HG02973 (cell line): ENCODE measurements around the gene HOXB3.

Experiments used
- ATAC-seq: cut with Tn5 transposase; IDR thresholded peaks from one replicate; pipeline ENCODE4 v1.9.1; 2021; ENCODE audit warnings: moderate library complexity; ENCODE audit not compliant: unreplicated experiment

Gene HOXB3

DNA sequence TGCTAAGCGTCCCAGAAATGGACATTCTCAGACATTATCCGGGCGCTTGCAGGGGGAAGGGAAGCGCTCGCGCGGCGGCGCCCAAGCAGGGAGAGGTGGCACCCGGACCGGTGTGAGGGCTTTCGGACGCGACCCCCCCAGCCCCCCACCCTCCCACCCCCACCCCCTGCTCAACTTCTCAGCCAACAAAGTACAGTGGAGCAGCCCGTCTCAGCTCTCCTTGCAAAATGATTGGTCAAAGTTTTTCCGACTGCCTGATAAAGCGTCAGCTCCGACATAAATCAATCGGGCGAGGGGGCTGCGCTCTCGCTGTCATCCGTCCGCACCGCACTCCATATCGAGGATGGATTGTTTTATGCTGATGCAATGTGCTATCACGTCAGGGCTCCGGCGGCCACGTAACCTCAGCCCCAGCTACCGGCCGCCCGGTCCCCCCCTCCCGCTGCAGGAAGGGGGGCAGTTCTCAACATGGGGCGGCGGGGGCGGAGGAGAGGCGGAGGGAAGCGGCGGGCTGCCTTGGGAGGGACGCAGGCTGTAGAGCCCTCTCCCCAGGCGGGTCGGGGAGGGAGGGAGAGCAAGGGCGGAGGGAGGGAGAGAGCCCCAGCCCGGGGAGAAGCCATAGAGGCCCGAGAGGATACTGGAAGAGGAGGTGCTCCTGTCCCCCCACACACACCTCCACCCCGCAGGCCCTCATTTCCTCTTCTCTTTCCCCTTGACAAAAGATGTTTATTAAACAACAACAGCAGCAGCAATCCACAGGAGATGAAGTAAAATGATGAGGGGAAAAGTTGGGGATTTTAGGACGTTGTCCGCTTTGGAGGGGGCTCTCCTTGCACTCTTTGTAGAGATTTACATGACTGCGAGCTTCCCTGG lies 36.4 kb upstream of the HOXB3 start, which contains the start of gene HOXB9:
TSS of gene HOXB9 (minus strand) at position 114 of the 873 bp plus-strand sequence. CDS start at position 25, 89 bp downstream.
- ATAC-seq: no peak

DNA sequence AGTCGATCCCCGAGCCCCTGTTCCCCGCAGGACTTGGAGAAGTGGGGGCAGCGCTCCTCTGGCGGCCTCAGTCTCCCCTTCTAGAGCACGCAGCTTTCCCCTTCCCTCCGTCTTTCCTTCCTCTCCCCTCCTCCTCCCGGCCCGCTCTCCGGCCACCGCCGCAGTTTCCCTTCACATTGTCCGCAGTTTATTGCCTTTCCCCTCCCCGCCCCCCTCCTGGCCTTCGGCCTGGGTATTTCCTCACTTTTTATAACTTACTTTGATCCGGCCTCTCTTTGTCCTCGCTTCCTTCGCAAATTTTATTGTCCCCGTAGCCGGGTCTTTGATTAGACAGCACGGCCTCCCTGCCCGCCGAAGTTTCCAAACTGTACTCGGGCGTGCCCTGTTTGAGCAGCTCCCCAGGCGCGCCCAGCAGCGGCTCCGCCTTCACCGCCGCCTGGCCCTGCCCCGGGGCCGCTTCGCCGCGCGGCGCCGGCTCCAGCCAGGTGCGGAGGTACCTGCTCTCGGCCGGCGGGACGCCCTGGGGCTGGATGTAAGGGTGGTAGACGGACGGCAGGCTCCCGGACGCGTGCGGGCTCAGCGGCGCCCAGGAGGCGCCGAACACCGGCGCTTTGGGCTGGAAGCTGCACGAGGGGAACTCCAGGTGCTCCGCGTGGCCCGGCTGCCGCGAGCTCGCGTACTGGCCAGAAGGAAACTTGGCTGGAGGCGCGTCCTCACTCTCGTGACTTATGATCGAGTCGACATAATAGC lies 35.6 kb upstream of the HOXB3 start:
- no peak for ATAC-seq

DNA sequence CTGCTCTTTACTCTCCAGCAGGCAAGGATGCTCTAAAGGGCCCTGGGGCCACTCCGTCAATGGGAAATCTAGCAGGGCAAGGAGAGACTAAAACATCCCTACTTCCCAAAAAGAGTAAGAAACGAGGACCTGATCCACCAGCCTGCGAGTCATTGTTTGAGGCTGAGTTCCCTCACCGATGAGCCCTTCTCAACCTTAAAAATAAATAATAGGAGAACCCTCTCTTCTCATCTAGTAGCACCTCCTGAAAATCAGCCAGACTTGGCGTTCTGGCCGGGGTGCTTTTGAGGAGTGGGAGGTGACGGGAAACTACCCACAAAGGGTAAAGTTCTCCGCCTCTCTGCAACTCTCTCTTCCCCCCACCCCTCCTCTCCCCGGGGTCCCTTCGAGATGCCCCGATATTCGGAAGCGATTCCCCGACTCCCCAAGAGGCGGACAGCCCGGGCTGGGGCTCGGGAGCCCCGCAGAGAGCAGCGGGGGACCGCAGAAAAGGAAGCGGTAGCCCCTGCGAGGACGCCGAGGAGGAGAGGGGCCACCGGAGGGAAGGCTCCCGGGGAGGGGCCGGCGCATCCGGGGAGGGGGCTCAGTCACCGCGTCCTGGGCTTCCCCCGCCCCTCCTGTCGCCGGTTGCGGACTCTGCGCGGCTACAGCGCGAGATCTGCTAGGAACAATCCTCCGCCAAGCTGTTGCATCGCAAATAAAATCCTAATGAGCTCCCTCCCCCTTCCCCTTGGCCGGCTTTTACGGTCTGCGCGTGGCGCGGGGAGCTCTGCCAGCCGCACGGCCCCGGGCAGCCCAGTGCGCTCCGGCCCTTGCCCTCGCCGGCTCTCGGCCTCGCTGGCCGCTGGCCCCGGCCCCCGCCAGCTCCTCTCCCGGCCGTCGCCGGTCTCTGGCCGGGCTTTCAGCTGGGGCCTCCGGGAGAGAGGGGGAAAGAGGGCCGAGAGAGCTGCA lies 34.8 kb upstream of the HOXB3 start:
- no peak for ATAC-seq

DNA sequence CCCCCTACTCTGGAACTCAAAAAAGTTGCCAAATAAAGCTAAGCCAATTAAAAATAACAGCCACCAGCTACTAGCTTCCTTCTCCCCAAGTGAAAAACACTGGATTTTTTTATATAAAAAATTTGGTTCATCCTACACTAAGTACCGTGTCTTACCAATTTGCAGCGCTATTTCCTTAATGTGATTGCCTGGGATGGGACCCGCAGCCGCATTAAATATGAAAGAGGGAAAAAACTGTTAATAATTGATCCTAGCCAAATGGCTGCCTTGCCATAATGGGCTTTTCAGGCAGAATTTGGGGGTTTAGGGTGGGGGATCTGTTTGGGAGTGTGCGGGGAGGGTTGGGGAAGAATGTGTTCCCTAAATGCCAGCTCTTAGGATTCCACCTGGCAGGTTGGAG lies 34.1 kb upstream of the HOXB3 start:
- no peak for ATAC-seq

DNA sequence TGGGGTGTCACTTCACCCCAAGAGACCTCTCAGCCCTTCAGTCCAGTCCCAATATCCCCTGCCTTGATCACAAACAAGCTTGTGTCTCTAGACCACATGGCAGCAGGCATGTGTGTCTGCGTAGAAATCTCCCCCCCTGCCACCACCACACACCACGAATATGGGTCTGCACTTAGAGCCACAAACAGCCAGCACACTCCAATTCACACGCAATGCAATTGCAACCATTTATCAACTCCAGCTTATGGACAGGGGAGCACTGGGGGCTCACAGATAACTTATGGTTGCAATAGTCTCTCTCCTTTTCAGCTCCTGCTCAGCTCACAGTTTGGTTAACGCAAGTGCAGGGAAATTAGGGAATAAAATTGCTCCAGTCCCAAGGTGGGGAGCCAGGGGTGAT lies 33.5 kb upstream of the HOXB3 start:
- ATAC-seq: no peak

DNA sequence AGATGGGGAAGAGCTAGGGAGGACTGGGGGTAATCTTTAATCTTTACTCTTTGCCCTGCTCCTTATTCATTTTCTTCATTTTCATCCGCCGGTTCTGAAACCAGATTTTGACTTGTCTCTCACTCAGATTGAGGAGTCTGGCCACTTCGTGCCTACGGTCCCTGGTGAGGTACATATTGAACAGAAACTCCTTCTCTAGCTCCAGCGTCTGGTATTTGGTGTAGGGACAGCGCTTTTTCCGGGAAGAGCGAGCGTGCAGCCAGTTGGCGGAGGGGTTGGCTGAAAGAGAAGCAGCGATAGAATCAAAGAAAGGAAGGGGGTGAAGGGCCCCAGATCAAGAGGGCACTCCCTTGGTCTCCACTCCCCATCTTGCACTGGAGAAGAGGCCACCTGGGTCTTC lies 32.8 kb upstream of the HOXB3 start:
- ATAC-seq: no peak

DNA sequence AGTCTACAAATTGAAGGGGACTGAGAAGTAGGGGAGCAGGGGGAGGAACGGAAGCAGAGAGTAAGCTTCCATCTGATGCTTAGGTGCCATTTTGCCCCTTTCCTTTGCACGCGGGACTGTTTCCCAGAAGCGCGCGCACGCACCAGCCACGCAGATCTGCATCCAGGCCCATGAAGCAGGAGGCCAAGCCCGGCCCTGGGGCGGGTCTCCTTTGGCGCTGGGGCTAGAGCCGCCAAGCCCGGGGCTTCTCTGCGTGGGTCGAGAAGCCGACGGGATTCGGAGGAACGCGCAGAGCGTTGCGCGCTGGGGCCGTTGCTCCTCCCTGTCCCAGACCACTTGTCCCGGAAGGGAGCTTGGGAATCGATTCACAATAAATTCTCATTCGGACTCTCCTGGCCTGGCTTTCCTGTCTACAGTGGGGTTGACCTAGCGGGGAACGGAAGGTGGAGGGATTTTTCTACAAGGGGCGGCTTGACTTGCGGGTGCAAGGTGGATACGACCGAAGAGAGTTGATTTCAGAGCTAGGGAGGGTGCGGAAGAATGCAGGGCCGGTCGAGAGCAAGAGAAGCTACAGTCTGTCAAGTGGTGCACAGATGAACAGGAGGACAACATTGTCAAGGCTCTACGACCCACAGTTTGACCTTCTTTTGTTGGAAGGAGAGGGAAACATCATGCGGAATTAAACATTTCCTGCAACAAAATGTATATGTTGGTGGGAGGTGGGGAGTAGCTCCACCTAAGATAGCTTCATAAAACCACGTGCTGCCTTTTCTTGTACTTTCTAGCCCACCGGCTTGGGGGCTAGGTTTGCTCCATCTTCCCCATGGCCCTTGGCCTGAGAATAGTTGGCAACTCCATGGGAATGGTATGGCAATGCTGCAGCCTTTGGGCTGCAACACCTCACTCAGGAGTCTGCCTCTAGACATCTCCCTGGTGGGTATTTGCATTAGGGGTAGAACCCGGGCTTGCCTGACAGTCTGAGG lies 31.7 kb upstream of the HOXB3 start:
- no peak for ATAC-seq

DNA sequence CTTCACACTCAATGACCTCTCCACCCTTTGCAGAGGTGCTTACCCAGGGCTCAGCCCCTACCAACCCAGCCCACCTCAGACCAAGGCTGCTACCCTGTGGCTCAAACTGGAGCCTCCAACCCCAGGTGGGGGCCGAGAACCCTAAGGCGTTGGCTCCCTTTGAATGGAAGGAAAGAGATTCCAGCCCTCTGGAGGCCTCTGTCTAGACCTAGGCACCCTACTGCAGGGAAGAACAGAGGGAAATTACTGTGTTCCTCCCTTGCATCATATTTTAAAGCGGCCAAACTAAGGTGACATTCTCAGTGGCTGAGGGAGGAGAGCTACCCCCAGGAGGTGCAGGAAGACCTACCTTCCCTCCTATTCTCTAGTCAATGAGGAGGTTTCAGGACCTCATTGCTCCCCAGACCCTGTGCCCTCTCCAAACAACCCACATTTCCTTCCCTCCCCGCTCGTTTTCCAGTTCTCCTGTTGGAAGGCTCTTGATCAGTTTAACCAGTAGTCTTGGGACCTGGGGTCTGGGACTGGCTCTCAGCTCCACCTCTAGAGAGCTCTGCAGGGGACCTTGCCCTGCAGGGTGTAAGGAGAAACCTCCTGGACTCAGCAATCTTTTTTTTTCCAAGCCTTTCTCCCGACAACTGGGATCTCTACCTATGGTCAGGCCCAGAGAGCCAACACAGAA lies 30.6 kb upstream of the HOXB3 start:
- no peak for ATAC-seq

DNA sequence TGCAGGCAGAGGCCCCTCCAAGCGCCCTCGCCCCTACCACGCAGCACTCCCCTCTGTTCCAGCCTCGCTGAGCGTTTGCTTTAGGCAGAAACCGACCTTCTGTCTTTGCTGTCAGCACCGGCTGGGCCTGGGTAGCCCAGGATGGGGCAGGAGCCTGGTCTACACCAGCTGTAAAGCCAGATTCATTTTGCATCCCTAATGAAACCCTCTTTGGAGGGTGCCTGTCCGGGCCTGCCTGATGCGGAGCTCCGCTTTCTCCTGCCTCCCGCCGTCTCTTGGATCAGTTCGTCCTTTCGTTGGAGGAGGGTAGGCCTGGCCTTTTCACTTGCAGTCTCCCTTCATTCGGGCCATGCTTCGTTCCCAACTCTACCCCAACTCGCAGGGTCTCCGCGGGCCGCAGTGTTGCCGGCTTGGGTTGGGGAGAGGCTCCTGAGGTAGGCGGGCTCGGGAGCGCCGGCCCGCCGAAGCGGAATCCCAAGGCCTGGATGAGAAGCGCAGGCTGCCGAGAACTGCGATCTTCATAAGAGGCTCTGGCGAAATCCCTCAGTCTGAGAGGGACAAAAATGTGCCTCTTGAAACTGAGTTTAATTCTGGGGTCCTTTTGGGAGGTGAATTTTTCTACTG lies 29.9 kb upstream of the HOXB3 start:
- ATAC-seq: no peak

DNA sequence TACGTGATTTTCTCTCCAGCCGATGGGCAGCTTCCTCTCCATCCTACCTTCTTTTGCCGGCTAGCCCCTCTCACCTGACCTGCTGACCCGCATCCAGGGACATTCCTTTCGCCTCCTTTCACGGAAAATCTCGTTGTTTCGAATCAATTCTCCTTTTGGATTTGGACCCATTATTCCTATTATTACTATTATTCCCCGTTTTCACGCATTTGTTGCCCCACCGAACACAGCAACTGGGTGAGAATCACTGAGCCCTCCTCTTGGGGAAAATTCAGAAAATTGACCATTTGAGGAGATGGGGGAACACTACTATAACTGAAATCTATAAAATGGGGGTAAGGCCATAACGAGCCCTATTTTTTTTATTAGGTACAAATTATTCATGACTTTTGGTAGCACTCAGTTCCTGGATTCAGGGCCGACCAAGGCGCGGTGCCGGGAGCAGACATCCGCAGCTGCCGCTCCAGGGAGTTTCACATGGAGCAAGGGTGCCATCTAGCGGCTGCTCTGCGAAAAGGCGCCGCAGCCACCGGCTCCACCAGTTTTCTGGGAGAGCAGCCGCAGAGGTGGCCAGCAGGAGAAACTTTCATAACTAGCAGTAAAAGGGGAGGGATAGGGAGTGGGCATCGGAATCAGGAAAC lies 28.3 kb upstream of the HOXB3 start:
- ATAC-seq: no peak

DNA sequence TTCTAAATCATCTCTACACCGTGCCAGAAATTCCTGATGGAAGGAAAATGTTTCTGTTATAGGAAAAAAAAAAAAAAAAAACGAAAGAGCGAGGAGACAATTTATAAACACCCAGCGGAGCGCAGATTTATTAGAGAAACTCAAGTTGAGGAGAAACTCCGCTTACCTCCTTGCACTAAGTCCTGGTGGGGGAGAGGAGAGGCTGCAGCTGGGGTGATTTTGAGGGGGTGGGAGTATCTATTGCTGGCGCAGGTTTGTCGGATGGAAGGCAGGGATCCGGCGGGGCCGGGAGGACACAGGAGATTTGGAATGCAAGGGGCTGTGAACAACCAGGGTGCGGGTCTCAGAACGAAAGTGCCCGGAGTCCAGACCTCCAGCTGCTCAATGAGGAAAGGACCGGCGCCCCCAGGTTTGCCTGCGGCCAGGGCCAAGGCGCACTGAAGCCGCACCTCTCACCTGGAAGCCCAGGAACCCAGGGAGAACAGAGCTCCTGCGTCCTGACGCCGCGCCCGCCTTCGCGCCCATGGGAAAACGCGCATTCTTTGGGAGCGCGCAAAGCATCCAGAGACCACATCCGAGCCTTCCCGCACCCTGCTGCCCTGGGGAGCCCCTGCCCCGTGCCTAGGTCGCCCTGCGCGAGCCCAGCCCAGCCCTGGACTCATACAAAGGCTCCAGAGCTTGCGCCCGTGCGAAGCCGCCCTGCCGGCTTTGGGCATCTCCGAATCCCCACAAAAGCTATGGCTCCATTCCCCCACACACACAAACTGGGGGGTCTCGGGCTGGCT lies 27.6 kb upstream of the HOXB3 start:
- ATAC-seq: no peak

DNA sequence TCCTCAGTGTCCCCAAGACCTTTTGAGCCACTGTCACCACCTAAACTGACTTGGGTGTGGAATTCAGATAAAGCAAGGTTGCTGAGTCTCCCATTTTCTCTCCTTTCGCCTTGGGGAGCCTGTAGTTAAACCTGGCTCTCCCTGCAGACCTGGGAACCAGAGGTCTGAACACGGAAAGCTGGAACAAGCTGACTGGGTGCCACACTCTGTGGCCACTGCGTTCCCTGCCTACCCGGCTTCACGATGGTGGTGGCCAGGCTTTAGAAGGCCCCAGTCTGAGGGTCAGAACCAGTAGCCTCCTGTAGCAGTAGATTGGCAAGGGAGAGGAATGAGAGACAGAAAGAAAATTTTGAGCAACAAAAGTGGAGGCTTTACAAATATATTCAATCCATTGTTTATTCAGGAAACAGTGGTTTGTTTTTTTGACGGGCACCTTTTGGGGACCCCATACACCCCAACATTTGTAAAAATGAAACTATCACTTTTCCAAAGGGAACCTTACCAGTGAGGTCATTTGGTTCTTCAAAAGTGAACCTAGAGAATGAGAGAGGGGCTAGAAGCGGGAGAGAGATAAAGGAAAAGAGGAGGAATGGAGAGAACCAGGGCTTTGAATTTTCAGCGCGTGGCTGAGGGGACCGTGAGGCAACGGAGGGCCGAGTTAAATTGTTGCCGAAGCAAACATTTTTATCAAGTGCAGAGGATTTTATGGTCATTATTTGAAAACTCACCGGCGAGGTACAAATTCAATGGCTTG lies 26.9 kb upstream of the HOXB3 start:
- ATAC-seq: no peak

DNA sequence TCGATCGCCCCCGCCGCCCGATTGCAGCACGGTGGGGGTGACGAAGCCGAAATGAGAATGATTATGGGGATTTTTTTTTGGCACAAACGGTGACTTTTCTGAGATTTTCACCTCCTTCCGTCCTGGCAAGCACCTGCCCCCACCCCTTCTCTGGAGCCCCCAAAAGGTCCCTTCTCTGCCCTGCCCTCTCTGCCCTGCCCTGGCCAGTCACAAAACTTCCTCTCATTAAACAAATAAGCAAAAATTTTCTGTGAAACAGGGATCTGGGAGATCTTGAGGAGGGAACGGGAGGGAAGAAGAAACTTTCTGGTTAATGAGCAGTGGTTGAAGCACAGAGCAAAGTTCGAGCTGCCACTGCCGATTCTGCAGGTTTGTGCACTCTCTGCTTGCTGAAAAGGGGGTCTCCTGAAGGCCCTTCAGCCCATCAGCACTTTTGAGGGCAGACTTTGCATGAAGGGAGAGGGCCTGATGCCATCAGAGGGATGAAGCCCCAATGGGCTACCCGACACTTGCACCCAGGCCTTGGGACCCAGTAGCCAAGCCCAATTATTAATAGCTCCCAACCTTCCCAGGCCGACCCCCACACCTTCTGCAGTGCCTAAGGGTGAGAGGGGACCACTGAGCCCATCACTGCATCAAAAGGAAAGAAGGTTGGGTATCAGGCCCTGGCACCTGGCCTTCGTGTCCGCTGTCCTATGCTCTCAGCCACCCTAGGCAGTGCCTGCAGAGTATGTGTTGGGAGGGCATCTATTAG lies 26.1 kb upstream of the HOXB3 start:
- no peak for ATAC-seq

DNA sequence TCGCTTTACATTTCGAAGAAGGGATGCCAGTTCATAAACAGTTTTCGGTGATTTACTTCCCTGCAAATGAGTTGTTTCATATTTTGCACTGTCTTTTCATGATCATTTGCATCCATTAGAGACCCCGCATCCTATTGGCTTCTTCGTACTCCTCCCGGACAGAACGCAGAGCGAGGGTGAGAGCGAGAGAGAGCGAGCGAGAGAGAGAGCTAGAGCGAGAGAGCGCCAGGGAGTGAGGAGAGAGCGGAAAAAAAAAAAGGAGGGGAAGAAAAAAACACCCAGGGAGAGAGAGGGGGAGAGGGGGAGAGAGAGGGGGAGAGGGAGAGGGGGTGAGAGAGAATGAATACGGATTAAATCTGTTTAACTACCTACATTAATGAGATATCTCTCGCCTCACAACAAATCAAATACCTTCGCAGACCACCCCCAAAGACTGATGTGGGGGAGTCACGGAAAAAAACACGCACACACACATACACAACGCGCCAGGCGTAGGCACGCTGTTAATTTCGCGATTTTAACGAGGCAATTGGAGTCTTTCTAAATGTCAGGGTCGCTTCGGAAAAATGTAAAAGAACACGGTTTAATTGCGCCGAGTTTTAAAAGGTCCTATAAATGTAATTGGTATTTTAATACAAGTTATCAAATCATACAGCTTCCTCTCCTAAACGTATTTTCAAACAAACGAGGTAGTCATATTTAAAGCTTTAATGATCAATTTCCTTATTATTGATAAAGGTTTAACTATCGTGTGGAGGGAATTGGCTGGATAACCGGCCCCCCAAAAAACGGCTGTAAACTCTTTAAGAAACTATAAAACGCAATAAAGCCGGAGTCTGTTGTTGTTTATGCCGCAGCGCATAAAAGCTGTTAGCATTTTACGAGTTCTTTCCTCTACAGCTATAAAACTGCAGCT lies 25.3 kb upstream of the HOXB3 start, which contains the start of gene HOXB8:
TSS of gene HOXB8 (minus strand) at position 246 of the 916 bp plus-strand sequence. CDS start 588 bp downstream, outside the sequence.
- ATAC-seq: no peak
